ENCODE data around the gene ABCE1. TPM values are rescaled to one million over a fixed set of nuclear protein-coding genes. Genes with fewer than 3 reads are reported as not detected.

ABCE1 gene
- total RNA-seq, 1 donor = 144 TPM

- no peak overlapping the region for H3K4me3 ChIP-seq (ENCODE audit: low read depth, low read length)
- no peak for DNase-seq (ENCODE audit: low read depth)
- TF ChIP-seq CTCF (IDR thresholded peaks at IDR 0.05; ENCODE audit: insufficient read depth, low read length) = no peak
Measured at GRCh38 chr4:145081756-145082155, 16.4 kb upstream of the ABCE1 start.

GRCh38 chr4:145083891-145084605, 14.1 kb upstream of the ABCE1 start:
- DNase-seq (ENCODE audit: low read depth) = no peak
- H3K4me3 ChIP-seq (ENCODE audit: low read depth, low read length) = no peak overlapping the region
- TF ChIP-seq CTCF (IDR thresholded peaks at IDR 0.05; ENCODE audit: insufficient read depth, low read length) = no peak

- no peak for TF ChIP-seq CTCF (IDR thresholded peaks at IDR 0.05; ENCODE audit: insufficient read depth, low read length)
- DNase-seq (ENCODE audit: low read depth) = no peak
Measured at GRCh38 chr4:145090380-145090779, 7.7 kb upstream of the ABCE1 start.

GRCh38 chr4:145093638-145094037, 4.5 kb upstream of the ABCE1 start:
- no peak for TF ChIP-seq CTCF (IDR thresholded peaks at IDR 0.05; ENCODE audit: insufficient read depth, low read length)
- DNase-seq (ENCODE audit: low read depth) = no peak
- no peak overlapping the region for H3K4me3 ChIP-seq (ENCODE audit: low read depth, low read length)

More at GRCh38 chr4:145090380-145090779, 7.7 kb upstream of the ABCE1 start:
- H3K4me3 ChIP-seq (ENCODE audit: low read depth, low read length) = no peak overlapping the region

GRCh38 chr4:145097331-145097820, 735 bp upstream of the ABCE1 start:
- DNase-seq (ENCODE audit: low read depth) = no peak
- TF ChIP-seq CTCF (IDR thresholded peaks at IDR 0.05; ENCODE audit: insufficient read depth, low read length) = no peak
- H3K4me3 ChIP-seq (ENCODE audit: low read depth, low read length) = peak overlapping the region; percentile 91

- peak; percentile 43 for DNase-seq (ENCODE audit: low read depth)
Measured at GRCh38 chr4:145098675-145099037, 545 bp downstream of the ABCE1 start.

More at GRCh38 chr4:145098675-145099037, 545 bp downstream of the ABCE1 start:
- H3K4me3 ChIP-seq (ENCODE audit: low read depth, low read length) = peak overlapping the region; percentile 91
- no peak for TF ChIP-seq CTCF (IDR thresholded peaks at IDR 0.05; ENCODE audit: insufficient read depth, low read length)
